Adrenal gland (tissue), 5 donors: ENCODE data around the gene ZFP30.
"Not testable (repeated sequence)": the region's sequence is repeated elsewhere in the genome, so short reads cannot be mapped to it uniquely, and the experiment has no call there.

Experiments
- POLR2A ChIP-seq, 2 donors: fragments of 450-650 bp; IDR thresholded peaks; one replicate each; pipeline ENCODE4 v1.6.1; 2017; ENCODE audit warnings: antibody characterized with exemption in 2 of 2, mild to moderate bottlenecking in 2 of 2, moderate library complexity in 1 of 2
- TF ChIP-seq, protein P1 (sequence below), 6 experiments: fragments of 450-650 bp in 4 of 6; fragments of 200-600 bp in 2 of 6; sonication (generic) in 1 of 6; IDR thresholded peaks; 1 replicate in 5 of 6; 2 replicates in 1 of 6; pipeline versions ENCODE4 v1.5.1 to v1.8.0; 2016 to 2021; ENCODE audit warnings: antibody characterized with exemption in 6 of 6, mild to moderate bottlenecking in 2 of 6, moderate library complexity in 1 of 6
- donor health status: DM: no; HTN: no; CAD: no.

DNA sequence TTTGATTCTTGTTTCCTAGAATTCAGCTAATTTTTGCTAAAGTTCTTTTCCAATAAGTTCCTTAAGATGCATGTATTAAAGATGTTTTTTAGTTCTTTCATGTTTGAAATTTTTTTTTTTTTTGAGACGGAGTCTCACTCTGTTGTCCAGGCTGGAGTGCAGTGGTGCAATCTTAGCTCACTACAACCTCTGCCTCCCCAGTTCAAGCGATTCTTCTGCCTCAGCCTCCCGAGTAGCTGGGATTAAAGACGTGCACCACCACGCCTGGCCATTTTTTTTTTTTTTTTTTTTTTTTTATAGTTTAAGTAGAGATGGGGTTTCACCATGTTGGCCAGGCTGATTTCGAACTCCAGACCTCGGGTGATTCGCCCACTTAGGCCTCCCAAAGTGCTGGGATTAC lies 1.9 kb upstream of the ZFP30 start:
- TF ChIP-seq, protein P1, sequence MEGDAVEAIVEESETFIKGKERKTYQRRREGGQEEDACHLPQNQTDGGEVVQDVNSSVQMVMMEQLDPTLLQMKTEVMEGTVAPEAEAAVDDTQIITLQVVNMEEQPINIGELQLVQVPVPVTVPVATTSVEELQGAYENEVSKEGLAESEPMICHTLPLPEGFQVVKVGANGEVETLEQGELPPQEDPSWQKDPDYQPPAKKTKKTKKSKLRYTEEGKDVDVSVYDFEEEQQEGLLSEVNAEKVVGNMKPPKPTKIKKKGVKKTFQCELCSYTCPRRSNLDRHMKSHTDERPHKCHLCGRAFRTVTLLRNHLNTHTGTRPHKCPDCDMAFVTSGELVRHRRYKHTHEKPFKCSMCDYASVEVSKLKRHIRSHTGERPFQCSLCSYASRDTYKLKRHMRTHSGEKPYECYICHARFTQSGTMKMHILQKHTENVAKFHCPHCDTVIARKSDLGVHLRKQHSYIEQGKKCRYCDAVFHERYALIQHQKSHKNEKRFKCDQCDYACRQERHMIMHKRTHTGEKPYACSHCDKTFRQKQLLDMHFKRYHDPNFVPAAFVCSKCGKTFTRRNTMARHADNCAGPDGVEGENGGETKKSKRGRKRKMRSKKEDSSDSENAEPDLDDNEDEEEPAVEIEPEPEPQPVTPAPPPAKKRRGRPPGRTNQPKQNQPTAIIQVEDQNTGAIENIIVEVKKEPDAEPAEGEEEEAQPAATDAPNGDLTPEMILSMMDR (IDR thresholded peaks at IDR 0.05): not testable (repeated sequence)
- not testable (repeated sequence) for TF ChIP-seq POLR2A (IDR thresholded peaks at IDR 0.05)
